ENCODE results near the gene PDLIM7.

DNA sequence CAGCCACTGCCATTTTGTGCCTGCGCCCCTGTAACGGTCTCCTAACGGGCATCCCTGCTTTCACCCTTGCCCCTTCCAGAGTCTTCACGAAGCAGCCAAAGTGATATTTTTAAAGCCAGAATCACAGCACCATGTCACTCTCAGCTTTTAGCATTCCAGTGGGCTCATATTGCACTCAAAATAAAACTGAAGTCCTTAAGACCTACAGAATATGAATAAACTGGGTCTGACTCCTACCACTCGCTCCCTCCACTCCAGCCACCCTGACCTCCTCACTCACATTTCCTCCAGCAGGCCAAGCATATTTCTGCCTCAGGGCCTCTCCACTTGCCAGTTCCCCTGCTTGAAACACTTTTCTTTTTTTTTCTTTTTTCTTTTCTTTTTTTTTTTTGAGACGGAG lies 2.4 kb upstream of the PDLIM7 start:
- TF ChIP-seq, protein P1, sequence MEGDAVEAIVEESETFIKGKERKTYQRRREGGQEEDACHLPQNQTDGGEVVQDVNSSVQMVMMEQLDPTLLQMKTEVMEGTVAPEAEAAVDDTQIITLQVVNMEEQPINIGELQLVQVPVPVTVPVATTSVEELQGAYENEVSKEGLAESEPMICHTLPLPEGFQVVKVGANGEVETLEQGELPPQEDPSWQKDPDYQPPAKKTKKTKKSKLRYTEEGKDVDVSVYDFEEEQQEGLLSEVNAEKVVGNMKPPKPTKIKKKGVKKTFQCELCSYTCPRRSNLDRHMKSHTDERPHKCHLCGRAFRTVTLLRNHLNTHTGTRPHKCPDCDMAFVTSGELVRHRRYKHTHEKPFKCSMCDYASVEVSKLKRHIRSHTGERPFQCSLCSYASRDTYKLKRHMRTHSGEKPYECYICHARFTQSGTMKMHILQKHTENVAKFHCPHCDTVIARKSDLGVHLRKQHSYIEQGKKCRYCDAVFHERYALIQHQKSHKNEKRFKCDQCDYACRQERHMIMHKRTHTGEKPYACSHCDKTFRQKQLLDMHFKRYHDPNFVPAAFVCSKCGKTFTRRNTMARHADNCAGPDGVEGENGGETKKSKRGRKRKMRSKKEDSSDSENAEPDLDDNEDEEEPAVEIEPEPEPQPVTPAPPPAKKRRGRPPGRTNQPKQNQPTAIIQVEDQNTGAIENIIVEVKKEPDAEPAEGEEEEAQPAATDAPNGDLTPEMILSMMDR (IDR thresholded peaks at IDR 0.05; ENCODE audit: low read length), result no peak
- TF ChIP-seq EZH2 (optimal IDR thresholded peaks at IDR 0.05; ENCODE audit: low read depth, low read length), result no peak

Measured in MM.1S (cell line).